A549 (cell line): ENCODE results near the gene FAM181A. TPM values are rescaled to one million over a fixed set of nuclear protein-coding genes. Genes with fewer than 3 reads are reported as not detected.

ENCODE experiments used
- ATAC-seq, 2 experiments: fragments of 200-7000 bp in 1 of 2; fragments of >200 bp in 1 of 2; cut with Nextera tagmentation in 1 of 2; cut with Tn5 transposase in 1 of 2; 3 replicates each; pipeline versions ENCODE4 v1.8.0 to v1.9.1; 2018 to 2020; ENCODE audit warnings: mild to moderate bottlenecking in 1 of 2, moderate library complexity in 1 of 2
- CTCF ChIA-PET: fragments of 300-600 bp; sonication (Branson Sonifier 250); formaldehyde crosslinking; extraction: SDS; loops from one replicate; lab custom pipeline; 2021; ENCODE audit warnings: antibody characterized with exemption, inconsistent platforms; lab: Yijun Ruan, JAX
- POLR2A ChIA-PET: fragments of 350-600 bp; formaldehyde crosslinking; extraction: SDS; loops from one replicate; lab custom pipeline; 2021; ENCODE audit warnings: antibody characterized with exemption, inconsistent platforms; lab: Yijun Ruan, JAX
- DNase-seq, 2 experiments: peaks; one replicate each; pipeline versions ENCODE4 v3.0.0 to v3.0.0-alpha.2; 2011 to 2016; ENCODE audit warnings: low read depth in 1 of 2, low spot score in 1 of 2
- FAIRE-seq: peaks from 2 replicates; lab custom pipeline; 2011; peaks lifted over from hg19 to GRCh38; lab: Jason Lieb, UNC
- H3K27ac ChIP-seq, 2 experiments: fragments of >200 bp; sonication (Bioruptor Twin); formaldehyde crosslinking; 3 replicates each; pipeline ENCODE4 v1.5.1; 2016 to 2017
- H3K4me1 ChIP-seq: fragments of >200 bp; sonication (Bioruptor Twin); formaldehyde crosslinking; 3 replicates; pipeline ENCODE4 v1.6.1; 2016
- H3K4me2 ChIP-seq: fragments of >200 bp; sonication (Bioruptor Twin); formaldehyde crosslinking; 3 replicates; pipeline ENCODE4 v1.6.1; 2016
- H3K4me3 ChIP-seq: fragments of >200 bp; sonication (Bioruptor Twin); formaldehyde crosslinking; 3 replicates; pipeline ENCODE4 v1.5.1; 2016
- H3K9me3 ChIP-seq: fragments of >200 bp; sonication (Bioruptor Twin); formaldehyde crosslinking; 3 replicates; pipeline ENCODE4 v1.6.1; 2016
- BHLHE40 ChIP-seq: IDR thresholded peaks from 2 replicates; pipeline ENCODE4 v1.6.1; 2012; ENCODE audit warnings: low read depth, low read length, inconsistent platforms
- EHMT2 ChIP-seq: fragments of 200-600 bp; sonication (generic); IDR thresholded peaks from 2 replicates; pipeline ENCODE4 v1.6.1; 2016; ENCODE audit warnings: antibody characterized with exemption, low read depth, mild to moderate bottlenecking, moderate library complexity
- ESRRA ChIP-seq: fragments of 150-350 bp; IDR thresholded peaks from 2 replicates; pipeline ENCODE4 v1.6.1; 2014; ENCODE audit warnings: mild to moderate bottlenecking, low read length, borderline replicate concordance
- FOSL2 ChIP-seq, 2 experiments: fragments of 450-650 bp in 1 of 2; fragments of >200 bp in 1 of 2; sonication (Bioruptor Twin) in 1 of 2; formaldehyde crosslinking; IDR thresholded peaks; 2 replicates each; pipeline versions ENCODE4 v1.5.0 to v1.6.1; 2016 to 2020; ENCODE audit warnings: mild to moderate bottlenecking in 1 of 2, moderate library complexity in 1 of 2
- GATA3 ChIP-seq: IDR thresholded peaks from 2 replicates; pipeline ENCODE4 v1.6.1; 2012; ENCODE audit warnings: borderline replicate concordance
- HDAC2 ChIP-seq: fragments of 200-600 bp; sonication (generic); IDR thresholded peaks from 2 replicates; pipeline ENCODE4 v1.6.1; 2016
- KDM1A ChIP-seq: fragments of 200-600 bp; sonication (generic); IDR thresholded peaks from 2 replicates; pipeline ENCODE4 v1.6.1; 2016; ENCODE audit warnings: low read depth, mild to moderate bottlenecking
- KDM5A ChIP-seq: fragments of 200-600 bp; sonication (generic); IDR thresholded peaks from 2 replicates; pipeline ENCODE4 v1.6.1; 2016; ENCODE audit warnings: antibody characterized with exemption, mild to moderate bottlenecking
- MAZ ChIP-seq: fragments of 150-350 bp; IDR thresholded peaks from 2 replicates; pipeline ENCODE4 v1.6.1; 2014; ENCODE audit warnings: antibody characterized with exemption, low read depth, low read length, borderline replicate concordance
- NPAS2 ChIP-seq: fragments of 250-450 bp; sonication (Bioruptor Pico); IDR thresholded peaks from 2 replicates; pipeline ENCODE4 v1.8.0; 2022; ENCODE audit warnings: mild to moderate bottlenecking, moderate library complexity, borderline replicate concordance
- NR3C1 ChIP-seq: fragments of >200 bp; sonication (Bioruptor Twin); formaldehyde crosslinking; IDR thresholded peaks from 3 replicates; pipeline ENCODE4 v1.6.1; 2017
- PHF8 ChIP-seq: fragments of 200-600 bp; sonication (generic); IDR thresholded peaks from 2 replicates; pipeline ENCODE4 v1.6.1; 2016; ENCODE audit warnings: low read depth, mild to moderate bottlenecking, antibody characterized with exemption, moderate library complexity, borderline replicate concordance
- RAD21 ChIP-seq, 2 experiments: fragments of >200 bp in 1 of 2; sonication (Bioruptor Twin) in 1 of 2; formaldehyde crosslinking in 1 of 2; IDR thresholded peaks in 1 of 2; conservative IDR thresholded peaks in 1 of 2; 2 replicates in 1 of 2; 3 replicates in 1 of 2; pipeline ENCODE4 v1.6.1; 2012 to 2018; ENCODE audit warnings: inconsistent platforms in 1 of 2
- RARB ChIP-seq: fragments of 250-450 bp; sonication (Bioruptor Pico); IDR thresholded peaks from 2 replicates; pipeline ENCODE4 v1.8.0; 2021; ENCODE audit warnings: mild to moderate bottlenecking, moderate library complexity
- RFX5 ChIP-seq: fragments of 450-650 bp; IDR thresholded peaks from 2 replicates; pipeline ENCODE4 v1.7.1; 2014; ENCODE audit warnings: antibody characterized with exemption, mild to moderate bottlenecking, moderate library complexity
- RNF2 ChIP-seq: fragments of 200-600 bp; sonication (generic); IDR thresholded peaks from 2 replicates; pipeline ENCODE4 v1.6.1; 2016; ENCODE audit warnings: low read depth, mild to moderate bottlenecking, antibody characterized with exemption, moderate library complexity, borderline replicate concordance
- TFCP2L1 ChIP-seq: fragments of 250-450 bp; sonication (Bioruptor Pico); IDR thresholded peaks from 2 replicates; pipeline ENCODE4 v1.5.0; 2021; ENCODE audit warnings: mild to moderate bottlenecking
- USF2 ChIP-seq: fragments of 450-650 bp; IDR thresholded peaks from 2 replicates; pipeline ENCODE4 v1.6.1; 2014; ENCODE audit warnings: antibody characterized with exemption
- WGBS: methylation state at CpG from one replicate; pipeline ENCODE4 v1.1.6; 2017; ENCODE audit errors: missing lambda C conversion rate; 5-methylcytosine and 5-hydroxymethylcytosine counted together
- polyA plus RNA-seq, 4 experiments: library from polyadenylated mRNA; depleted of rRNA in 3 of 4; stranded (reverse); fragments of >200 nt; fragmentation: RNase III in 1 of 4; extraction: RNeasy Plus Mini Kit Qiagen cat#74134 plus additional on column Dnase treatment in 1 of 4; gene quantifications; 2 replicates in 3 of 4; 3 replicates in 1 of 4; pipeline ENCODE4 v1.2.3, GENCODE V29; 2011 to 2017
- TF ChIP-seq, protein P1 (sequence below): fragments of >200 bp; sonication (Bioruptor Twin); formaldehyde crosslinking; IDR thresholded peaks from 3 replicates; pipeline ENCODE4 v1.5.1; 2016
- TF ChIP-seq, protein P2 (sequence below): fragments of 250-450 bp; sonication (Bioruptor Pico); IDR thresholded peaks from 2 replicates; pipeline ENCODE4 v1.5.0; 2020; ENCODE audit warnings: low read depth, mild to moderate bottlenecking, moderate library complexity

Gene FAM181A
- polyA plus RNA-seq, 2 of the 4 experiments (the other 2 are of a cell fraction) = not detected

DNA sequence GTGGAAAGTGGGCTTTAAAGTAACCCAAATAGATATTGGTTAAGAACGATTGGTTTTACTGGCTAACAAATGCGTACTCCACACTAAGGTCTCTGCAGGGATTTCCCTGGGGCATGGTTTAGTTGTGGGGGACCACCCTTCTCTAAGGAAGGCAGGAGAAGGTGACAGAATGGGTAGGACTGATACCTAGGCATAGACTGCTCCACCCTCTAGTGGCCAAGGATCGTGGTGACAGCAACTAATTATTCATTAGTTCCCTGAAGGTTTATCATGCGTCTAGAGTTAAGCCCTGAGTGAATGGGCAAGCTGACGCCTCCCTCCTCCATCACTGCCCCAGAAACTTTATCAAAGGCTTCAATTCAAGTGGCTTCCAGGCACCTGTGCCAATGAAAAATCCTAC, 9.1 kb downstream of the FAM181A start:
- Histone ChIP-seq H3K27ac (no peak overlapping the region), H3K4me3 (no peak overlapping the region), H3K4me2 (no peak overlapping the region), H3K4me1 (peaks cover 4% of the 10 kb centered on the region; the same call in 1 of the 3 replicates), H3K9me3 (no peaks in the 10 kb centered on the region)
- 3% methylated on average over 5 of the region's 5 CpGs for WGBS
- DNase-seq (peak; percentile 41 to 45), FAIRE-seq (no peak), ATAC-seq (peak; percentile 28 to 62; a peak in 4 of 6 replicates)
- ChIA-PET POLR2A (no interaction called here), CTCF (interaction anchor here (0.6 to 29.6 kb wide), 23 partner anchors 9 to 281 kb away, joined by 3 to 601 read pairs (median 4); partner anchors contain the start of genes ASB2 and CCDC197)
- no peak for TF ChIP-seq GATA3
- no peak for TF ChIP-seq KDM1A
- peak; percentile 19 to 51; a peak in 2 of 5 replicates for TF ChIP-seq RAD21 (conservative IDR thresholded peaks at IDR 0.05 in 1 of 2, IDR thresholded peaks at IDR 0.05 in 1 of 2)
- TF ChIP-seq, protein P1, sequence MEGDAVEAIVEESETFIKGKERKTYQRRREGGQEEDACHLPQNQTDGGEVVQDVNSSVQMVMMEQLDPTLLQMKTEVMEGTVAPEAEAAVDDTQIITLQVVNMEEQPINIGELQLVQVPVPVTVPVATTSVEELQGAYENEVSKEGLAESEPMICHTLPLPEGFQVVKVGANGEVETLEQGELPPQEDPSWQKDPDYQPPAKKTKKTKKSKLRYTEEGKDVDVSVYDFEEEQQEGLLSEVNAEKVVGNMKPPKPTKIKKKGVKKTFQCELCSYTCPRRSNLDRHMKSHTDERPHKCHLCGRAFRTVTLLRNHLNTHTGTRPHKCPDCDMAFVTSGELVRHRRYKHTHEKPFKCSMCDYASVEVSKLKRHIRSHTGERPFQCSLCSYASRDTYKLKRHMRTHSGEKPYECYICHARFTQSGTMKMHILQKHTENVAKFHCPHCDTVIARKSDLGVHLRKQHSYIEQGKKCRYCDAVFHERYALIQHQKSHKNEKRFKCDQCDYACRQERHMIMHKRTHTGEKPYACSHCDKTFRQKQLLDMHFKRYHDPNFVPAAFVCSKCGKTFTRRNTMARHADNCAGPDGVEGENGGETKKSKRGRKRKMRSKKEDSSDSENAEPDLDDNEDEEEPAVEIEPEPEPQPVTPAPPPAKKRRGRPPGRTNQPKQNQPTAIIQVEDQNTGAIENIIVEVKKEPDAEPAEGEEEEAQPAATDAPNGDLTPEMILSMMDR = peak; percentile 42

DNA sequence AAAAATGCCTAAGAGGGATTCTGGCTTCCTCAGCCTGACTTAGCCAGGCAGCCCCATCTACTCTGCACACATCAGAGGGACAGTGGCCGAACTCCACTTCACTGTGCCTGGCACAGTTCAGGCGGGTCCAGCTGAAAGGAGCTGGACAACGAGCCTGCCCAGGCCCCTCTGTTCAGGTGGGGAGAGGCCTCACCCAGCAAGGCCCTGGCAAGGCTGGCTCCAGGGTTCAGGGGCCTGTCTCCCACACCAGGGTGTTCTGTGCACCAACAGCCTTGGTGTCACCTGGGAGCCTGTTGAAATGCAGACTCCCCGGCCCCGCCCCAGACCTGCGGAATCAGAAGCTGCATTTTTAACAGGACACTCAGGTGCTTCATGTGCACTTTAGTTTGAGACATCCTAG, 9.8 kb downstream of the FAM181A start:
- ChIA-PET CTCF (interaction anchor here (0.7 to 29.6 kb wide), 21 partner anchors 8 to 282 kb away, joined by 3 to 601 read pairs (median 4); partner anchors contain the start of genes ASB2 and CCDC197), POLR2A (no interaction called here)
- no peak for ATAC-seq
- Histone ChIP-seq H3K4me3 (no peak overlapping the region), H3K27ac (no peak overlapping the region), H3K4me2 (no peak overlapping the region), H3K4me1 (peaks cover 10% of the 10 kb centered on the region; the same call in 2 of the 3 replicates), H3K9me3 (no peaks in the 10 kb centered on the region)
- 59% methylated on average over 5 of the region's 6 CpGs for WGBS
- no peak for DNase-seq
- no peak for FAIRE-seq
- TF ChIP-seq MAZ (no peak), USF2 (no peak), RFX5 (no peak), KDM5A (no peak), NPAS2 (CRISPR knock-in tag) (no peak), RNF2 (no peak), FOSL2 (IDR thresholded peaks at IDR 0.05) (no peak), FOSL2 (CRISPR knock-in tag; IDR thresholded peaks at IDR 0.05) (no peak)

DNA sequence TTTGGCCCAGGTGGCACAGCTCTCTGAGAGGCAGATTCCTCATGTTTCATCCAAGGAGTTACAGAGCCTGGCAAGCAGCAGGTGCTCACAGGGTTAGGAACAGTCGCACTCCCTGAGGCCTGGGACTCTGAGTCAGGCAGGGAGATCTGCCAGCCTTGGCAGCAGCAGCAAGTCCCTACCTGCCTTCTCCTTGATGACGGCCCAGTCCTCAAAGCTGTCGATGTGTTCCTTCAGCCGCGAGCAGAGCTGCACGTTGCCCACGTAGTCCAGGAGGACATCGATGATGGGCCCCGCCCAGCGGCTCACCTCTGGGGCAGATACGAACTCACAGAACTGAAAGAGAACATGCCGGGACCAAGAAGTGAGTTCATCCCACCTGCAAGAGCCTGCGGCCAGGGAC, 10.4 kb downstream of the FAM181A start:
- CTCF ChIA-PET = interaction anchor here (0.9 to 29.6 kb wide), 14 partner anchors 14 to 283 kb away, joined by 3 to 601 read pairs (median 4); partner anchors contain the start of genes ASB2, CCDC197 and OTUB2
- DNase-seq (no peak), ATAC-seq (no peak), FAIRE-seq (no peak)
- H3K27ac ChIP-seq = no peak overlapping the region
- no peak for TF ChIP-seq PHF8
- TF ChIP-seq BHLHE40 = no peak
- TF ChIP-seq, protein P2, sequence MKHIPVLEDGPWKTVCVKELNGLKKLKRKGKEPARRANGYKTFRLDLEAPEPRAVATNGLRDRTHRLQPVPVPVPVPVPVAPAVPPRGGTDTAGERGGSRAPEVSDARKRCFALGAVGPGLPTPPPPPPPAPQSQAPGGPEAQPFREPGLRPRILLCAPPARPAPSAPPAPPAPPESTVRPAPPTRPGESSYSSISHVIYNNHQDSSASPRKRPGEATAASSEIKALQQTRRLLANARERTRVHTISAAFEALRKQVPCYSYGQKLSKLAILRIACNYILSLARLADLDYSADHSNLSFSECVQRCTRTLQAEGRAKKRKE (CRISPR knock-in tag) = no peak
- no peak for TF ChIP-seq HDAC2
- no peak for TF ChIP-seq EHMT2
- no peak for TF ChIP-seq TFCP2L1 (CRISPR knock-in tag)
- TF ChIP-seq RARB (CRISPR knock-in tag) = no peak
- TF ChIP-seq ESRRA = no peak
- TF ChIP-seq KDM1A = no peak
- TF ChIP-seq NR3C1 = no peak
- TF ChIP-seq, all 56 proteins: peak for 0
- Histone ChIP-seq H3K4me2 (no peak overlapping the region), H3K4me3 (no peak overlapping the region), H3K4me1 (peaks cover 15% of the 10 kb centered on the region; the same call in 2 of the 3 replicates), H3K9me3 (no peaks in the 10 kb centered on the region)
- POLR2A ChIA-PET = no interaction called here
- WGBS = 61% methylated on average over 11 of the region's 13 CpGs
